Middle frontal gyrus (tissue), 1 donor: ENCODE results near the gene RAD21L1.
"Not testable (repeated sequence)": the region's sequence is repeated elsewhere in the genome, so short reads cannot be mapped to it uniquely, and the experiment has no call there.

ENCODE experiments used
- DNase-seq: peaks from one replicate; pipeline ENCODE4 v3.0.0-alpha.2; 2015; ENCODE audit warnings: low spot score; ENCODE audit errors: extremely low spot score

RAD21L1 gene

GRCh38 chr20:1224205-1224890 lies 1.5 kb upstream of the RAD21L1 start:
- no peak for DNase-seq

- no peak for DNase-seq
These were observed 521 bp upstream of the RAD21L1 start for GRCh38 chr20:1225263-1225782.

- no peak for DNase-seq
These were observed 3.7 kb downstream of the RAD21L1 start for GRCh38 chr20:1229541-1229940.

- no peak for DNase-seq
These were observed 6.7 kb downstream of the RAD21L1 start for GRCh38 chr20:1232286-1233111.

- DNase-seq: no peak
These were observed 14.7 kb downstream of the RAD21L1 start for GRCh38 chr20:1240549-1240948.

- DNase-seq: no peak
These were observed 15.6 kb downstream of the RAD21L1 start for GRCh38 chr20:1241456-1241855.

- DNase-seq: no peak
These were observed 16.3 kb downstream of the RAD21L1 start for GRCh38 chr20:1242099-1242498.

GRCh38 chr20:1242530-1242929 lies 16.7 kb downstream of the RAD21L1 start:
- DNase-seq: no peak

- no peak for DNase-seq
These were observed 19.7 kb downstream of the RAD21L1 start for GRCh38 chr20:1245578-1245977.

GRCh38 chr20:1247689-1248088 lies 21.8 kb downstream of the RAD21L1 start:
- DNase-seq: no peak

- DNase-seq: not testable (repeated sequence)
These were observed 24.4 kb downstream of the RAD21L1 start for GRCh38 chr20:1250282-1250681.

- DNase-seq: no peak
These were observed 26.6 kb downstream of the RAD21L1 start for GRCh38 chr20:1252416-1252815.

- no peak for DNase-seq
These were observed 28.4 kb downstream of the RAD21L1 start for GRCh38 chr20:1254254-1254653.

- no peak for DNase-seq
These were observed 29.8 kb downstream of the RAD21L1 start for GRCh38 chr20:1255675-1256074.

GRCh38 chr20:1263853-1264252 lies 38.0 kb downstream of the RAD21L1 start:
- DNase-seq: no peak

- DNase-seq: no peak
These were observed 38.9 kb downstream of the RAD21L1 start for GRCh38 chr20:1264727-1265126.

GRCh38 chr20:1265226-1265915 lies 39.5 kb downstream of the RAD21L1 start:
- DNase-seq: no peak

GRCh38 chr20:1265916-1266166 lies 40.0 kb downstream of the RAD21L1 start:
- no peak for DNase-seq

GRCh38 chr20:1266167-1266973 lies 40.5 kb downstream of the RAD21L1 start, which contains the start of gene SNPH:
SNPH (plus strand) TSS chr20:1266294; CDS start chr20:1296240, 29,946 bp downstream.
- peak; percentile 40 for DNase-seq

GRCh38 chr20:1267161-1267560 lies 41.3 kb downstream of the RAD21L1 start:
- no peak for DNase-seq

- DNase-seq: no peak
These were observed 42.0 kb downstream of the RAD21L1 start for GRCh38 chr20:1267809-1268374.
